CD8-positive, alpha-beta memory T cell (primary cell): ENCODE data around the gene MRPS18B. TPM values are rescaled to one million over a fixed set of nuclear protein-coding genes. Genes with fewer than 3 reads are reported as not detected.

Source experiments
- CTCF ChIA-PET: fragments of 350-600 bp; sonication (Branson Sonifier 250); formaldehyde crosslinking; loops from one replicate; lab custom pipeline; 2021; ENCODE audit warnings: antibody characterized with exemption; lab: Charles Lee
- POLR2A ChIA-PET: fragments of 350-600 bp; sonication (Branson Sonifier 250); formaldehyde crosslinking; loops from one replicate; lab custom pipeline; 2021; ENCODE audit warnings: antibody characterized with exemption; lab: Charles Lee
- DNase-seq, 5 donors: peaks; one replicate each; pipeline versions ENCODE4 v3.0.0 to v3.0.0-alpha.2; 2020 to 2022; ENCODE audit warnings: mixed read lengths in 1 of 5
- H3K27ac ChIP-seq: one replicate; pipeline ENCODE4 v1.7.0; 2013; ENCODE audit warnings: low read depth, mild to moderate bottlenecking, low read length, moderate library complexity
- H3K27me3 ChIP-seq: 2 replicates; pipeline ENCODE4 v1.7.0; 2013; ENCODE audit warnings: low read length, mild to moderate bottlenecking; ENCODE audit not compliant: insufficient read depth, poor library complexity, severe bottlenecking
- H3K36me3 ChIP-seq: 2 replicates; pipeline ENCODE4 v1.7.0; 2013; ENCODE audit warnings: mild to moderate bottlenecking, low read length, moderate library complexity; ENCODE audit not compliant: insufficient read depth
- H3K4me1 ChIP-seq: 2 replicates; pipeline ENCODE4 v1.7.0; 2013; ENCODE audit warnings: mild to moderate bottlenecking, low read length, moderate library complexity; ENCODE audit not compliant: insufficient read depth
- H3K4me3 ChIP-seq: 2 replicates; pipeline ENCODE4 v1.7.0; 2013; ENCODE audit warnings: mild to moderate bottlenecking, low read length
- H3K9me3 ChIP-seq: 2 replicates; pipeline ENCODE4 v1.7.0; 2013; ENCODE audit warnings: mild to moderate bottlenecking, low read length
- H3K27ac Mint-ChIP-seq, 8 donors: one replicate each; pipeline ENCODE4 v1.8.0; 2020 to 2021; ENCODE audit warnings: mixed read lengths in 8 of 8, mild to moderate bottlenecking in 6 of 8, inconsistent platforms in 3 of 8, moderate library complexity in 3 of 8
- H3K27me3 Mint-ChIP-seq, 2 donors: one replicate each; pipeline ENCODE4 v1.8.0; 2020 to 2021; ENCODE audit warnings: mixed read lengths in 2 of 2, mild to moderate bottlenecking in 1 of 2, moderate library complexity in 1 of 2
- H3K36me3 Mint-ChIP-seq, 3 donors: one replicate each; pipeline ENCODE4 v1.8.0; 2020 to 2021; ENCODE audit warnings: mixed read lengths in 3 of 3, inconsistent platforms in 1 of 3, mild to moderate bottlenecking in 1 of 3
- H3K4me1 Mint-ChIP-seq, 3 donors: one replicate each; pipeline ENCODE4 v1.8.0; 2020 to 2021; ENCODE audit warnings: mixed read lengths in 3 of 3, inconsistent platforms in 1 of 3, mild to moderate bottlenecking in 1 of 3
- H3K4me3 Mint-ChIP-seq, 7 donors: one replicate each; pipeline ENCODE4 v1.8.0; 2020 to 2021; ENCODE audit warnings: mixed read lengths in 7 of 7, mild to moderate bottlenecking in 6 of 7, moderate library complexity in 4 of 7, inconsistent platforms in 2 of 7
- H3K9me3 Mint-ChIP-seq, 5 donors: one replicate each; pipeline ENCODE4 v1.8.0; 2020 to 2022; ENCODE audit warnings: mixed read lengths in 5 of 5, mild to moderate bottlenecking in 3 of 5, moderate library complexity in 2 of 5, inconsistent platforms in 1 of 5
- polyA plus RNA-seq: library from polyadenylated mRNA; unstranded; fragments of 300-500 nt; fragmentation: Illumina TruSeq; gene quantifications from one replicate; pipeline ENCODE4 v1.2.3, GENCODE V29; 2021
- total RNA-seq, 2 experiments: library from RNA; stranded (reverse); gene quantifications; one replicate each; pipeline ENCODE4 v1.2.3, GENCODE V29; 2021

The MRPS18B gene
- total RNA-seq (100 to 1,000 TPM; 102 to 103 TPM), polyA plus RNA-seq (113 TPM)

DNA sequence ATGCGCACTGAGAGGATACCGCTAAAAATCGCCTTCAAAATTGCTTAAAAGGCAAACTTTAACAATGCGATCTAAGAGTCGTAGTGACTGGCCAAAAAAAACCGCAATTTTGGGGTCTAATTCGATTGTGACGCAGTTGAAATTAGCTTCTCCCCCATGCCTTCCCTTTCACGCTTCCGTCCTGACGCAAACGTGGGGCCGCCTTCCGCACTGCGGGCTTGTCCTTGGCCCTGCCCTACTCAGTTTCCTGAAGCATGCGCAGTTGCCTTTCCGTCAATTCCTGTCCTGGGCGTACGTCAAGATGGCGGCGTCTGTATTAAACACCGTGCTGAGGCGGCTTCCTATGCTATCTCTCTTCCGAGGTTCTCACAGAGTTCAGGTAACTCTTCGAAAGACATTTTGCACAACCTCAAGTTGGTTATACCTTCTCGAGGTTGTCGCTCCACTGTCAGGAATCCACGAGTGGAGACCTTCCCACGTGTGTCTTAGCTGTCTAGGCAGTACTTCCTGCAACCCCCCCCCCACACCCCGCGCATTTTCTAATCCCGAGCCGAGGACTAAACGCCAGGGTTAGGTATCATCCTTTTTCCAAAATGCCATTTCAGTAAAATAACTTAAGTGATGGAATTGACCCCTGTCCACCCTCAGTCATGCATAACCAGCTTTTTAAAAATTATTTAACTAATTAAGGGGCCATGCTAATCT lies at the start of gene MRPS18B:
Gene MRPS18B, plus strand, starts transcription at position 276 of the 705 bp plus-strand sequence. Its CDS starts 26 bp downstream, at position 302.
- H3K4me3 ChIP-seq: peak within 1 kb of the TSS; percentile 95
- Mint-ChIP-seq H3K4me1 (peaks cover 27 to 40% (median 39%) of the 10 kb centered on the region in 3 donors), H3K36me3 (peaks cover 19 to 73% (median 24%) of the 10 kb centered on the region in 3 donors), H3K27me3 (peaks cover 0 to 20% of the 10 kb centered on the region in 2 donors), H3K27ac (peak within 1 kb of the TSS; percentile 100), H3K9me3 (peaks cover 0 to 4% (median 2%) of the 10 kb centered on the region in 5 donors), H3K4me3 (peak within 1 kb of the TSS; percentile 93 to 100 (median 99))
- POLR2A ChIA-PET: interaction anchor here (0.5 to 2.4 kb wide), 20 partner anchors 9 to 134 kb away, joined by 3 to 17 read pairs (median 6); partner anchors contain the start of genes ABCF1, ATAT1, DHX16 and FLOT1
- H3K4me1 ChIP-seq: peaks cover 36% of the 10 kb centered on the region
- H3K27me3 ChIP-seq: no peaks in the 10 kb centered on the region
- CTCF ChIA-PET: interaction anchor here (0.6 to 2.2 kb wide), 12 partner anchors 47 to 260 kb away, joined by 3 to 11 read pairs (median 5); partner anchors contain the start of genes ABCF1, DHX16 and MDC1
- H3K27ac ChIP-seq: peak within 1 kb of the TSS; percentile 99
- H3K9me3 ChIP-seq: no peaks in the 10 kb centered on the region
- peaks cover 45% of the 10 kb centered on the region for H3K36me3 ChIP-seq
- peak; percentile 96 to 100 (median 99) for DNase-seq

DNA sequence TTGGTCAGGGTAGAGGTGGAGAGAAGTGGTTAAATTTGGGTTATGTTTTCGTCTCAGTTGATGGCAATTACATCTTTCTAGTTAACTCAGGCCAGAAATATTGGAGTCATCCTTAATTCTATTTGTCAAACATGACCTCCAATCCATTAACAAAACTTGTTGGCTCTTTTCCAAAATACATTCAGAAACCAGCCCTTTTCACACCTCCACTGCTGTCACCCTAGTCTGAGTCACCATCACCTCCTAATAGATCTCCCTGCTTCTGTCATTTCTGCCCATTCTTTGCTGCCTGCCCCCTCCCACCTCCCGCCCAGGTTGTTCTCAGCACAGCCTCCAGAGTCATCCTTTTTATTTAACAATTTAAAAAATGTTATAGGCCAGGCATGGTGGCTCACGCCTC lies 49.4 kb upstream of the MRPS18B start:
- Histone ChIP-seq H3K4me1 (peaks cover 30% of the 10 kb centered on the region), H3K36me3 (peaks cover 2% of the 10 kb centered on the region), H3K27ac (no peak overlapping the region), H3K27me3 (no peaks in the 10 kb centered on the region), H3K9me3 (no peaks in the 10 kb centered on the region), H3K4me3 (no peak overlapping the region)
- ChIA-PET CTCF (no interaction called here), POLR2A (interaction anchor here (0.7 kb wide), 1 partner anchor 163 kb away, joined by 3 read pairs; no protein-coding TSS in a partner anchor)
- peak overlapping the region in 6 of 8 donors; percentile 45 to 85 (median 71) for H3K27ac Mint-ChIP-seq
- H3K4me1 Mint-ChIP-seq: peaks cover 45 to 48% (median 48%) of the 10 kb centered on the region in 3 donors
- H3K9me3 Mint-ChIP-seq: no peaks in the 10 kb centered on the region
- DNase-seq: peak in 3 of 5 donors; percentile 40 to 74 (median 41)
- H3K27me3 Mint-ChIP-seq: no peaks in the 10 kb centered on the region
- peak overlapping the region in 5 of 7 donors; percentile 28 to 80 (median 54) for H3K4me3 Mint-ChIP-seq
- peaks cover 0 to 11% (median 0%) of the 10 kb centered on the region in 3 donors for H3K36me3 Mint-ChIP-seq

DNA sequence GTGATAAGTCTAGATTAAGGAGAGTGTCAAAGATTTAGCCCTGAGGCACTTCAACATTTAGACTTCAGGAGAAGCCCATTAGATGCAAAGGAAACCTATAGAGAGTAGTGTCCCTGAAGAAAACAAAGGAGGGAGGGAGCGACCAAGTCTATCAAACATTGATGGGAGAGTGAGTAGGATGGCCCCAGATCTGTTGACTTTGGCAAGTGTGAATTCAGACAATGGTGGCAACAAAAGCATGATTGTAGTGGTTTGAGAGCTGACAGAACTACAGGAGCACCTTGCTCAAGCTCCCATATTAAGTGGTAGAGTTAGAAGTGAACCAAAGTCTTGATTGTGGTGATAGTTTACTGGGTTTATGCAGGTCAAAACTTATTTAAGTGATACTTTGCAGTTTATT lies 47.4 kb upstream of the MRPS18B start:
- H3K4me1 Mint-ChIP-seq: peaks cover 62 to 67% (median 66%) of the 10 kb centered on the region in 3 donors
- H3K27ac Mint-ChIP-seq: peak overlapping the region; percentile 96 to 100 (median 100)
- no peaks in the 10 kb centered on the region for H3K9me3 Mint-ChIP-seq
- peaks cover 0 to 22% (median 0%) of the 10 kb centered on the region in 3 donors for H3K36me3 Mint-ChIP-seq
- DNase-seq: no peak
- peak overlapping the region; percentile 94 for H3K27ac ChIP-seq
- no peaks in the 10 kb centered on the region for H3K27me3 Mint-ChIP-seq
- peaks cover 47% of the 10 kb centered on the region for H3K4me1 ChIP-seq
- peak overlapping the region; percentile 92 to 100 (median 98) for H3K4me3 Mint-ChIP-seq
- ChIA-PET POLR2A (interaction anchor here (0.7 to 2.8 kb wide), 10 partner anchors 8 to 1834 kb away, joined by 3 to 32 read pairs (median 8); partner anchors contain the start of genes GNL1, MRPS18B, PPP1R10 and PRR3), CTCF (interaction anchor here (0.6 to 2.4 kb wide), 8 partner anchors 13 to 152 kb away, joined by 3 to 12 read pairs (median 4); partner anchors contain the start of genes MRPS18B and PRR3)
- H3K27me3 ChIP-seq: no peaks in the 10 kb centered on the region
- H3K4me3 ChIP-seq: peak overlapping the region; percentile 92
- H3K9me3 ChIP-seq: no peaks in the 10 kb centered on the region
- no peaks in the 10 kb centered on the region for H3K36me3 ChIP-seq

DNA sequence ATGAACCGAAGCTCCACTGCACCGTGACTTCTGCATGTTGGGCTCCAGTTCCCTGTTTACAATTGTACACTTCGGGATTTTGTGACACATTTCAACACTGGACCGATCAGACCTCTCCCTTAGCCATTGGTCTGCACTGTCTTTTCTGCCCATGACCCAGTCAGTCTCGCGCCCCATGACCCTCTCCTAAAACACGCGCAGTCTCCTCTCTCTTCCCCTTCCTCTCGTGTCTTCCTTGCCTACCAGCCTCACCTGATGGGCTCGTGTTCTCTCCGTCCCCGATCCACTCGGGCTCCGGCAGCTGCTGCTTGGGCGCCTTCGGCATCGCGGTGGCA lies 46.9 kb upstream of the MRPS18B start:
- peaks cover 0 to 25% (median 0%) of the 10 kb centered on the region in 3 donors for H3K36me3 Mint-ChIP-seq
- Histone ChIP-seq H3K27ac (peak overlapping the region; percentile 94), H3K27me3 (no peaks in the 10 kb centered on the region), H3K4me3 (peak overlapping the region; percentile 92), H3K9me3 (no peaks in the 10 kb centered on the region), H3K36me3 (no peaks in the 10 kb centered on the region), H3K4me1 (peaks cover 51% of the 10 kb centered on the region)
- DNase-seq: no peak
- peaks cover 63 to 69% (median 69%) of the 10 kb centered on the region in 3 donors for H3K4me1 Mint-ChIP-seq
- no peaks in the 10 kb centered on the region for H3K27me3 Mint-ChIP-seq
- CTCF ChIA-PET: interaction anchor here (0.7 to 2.4 kb wide), 12 partner anchors 9 to 160 kb away, joined by 3 to 12 read pairs (median 3); partner anchors contain the start of genes DHX16, MRPS18B and PRR3
- no peaks in the 10 kb centered on the region for H3K9me3 Mint-ChIP-seq
- POLR2A ChIA-PET: interaction anchor here (0.7 to 2.8 kb wide), 14 partner anchors 9 to 1834 kb away, joined by 3 to 32 read pairs (median 6); partner anchors contain the start of genes GNL1, MRPS18B, PPP1R10 and PRR3
- peak overlapping the region; percentile 96 to 100 (median 100) for H3K27ac Mint-ChIP-seq
- peak overlapping the region; percentile 92 to 100 (median 98) for H3K4me3 Mint-ChIP-seq

DNA sequence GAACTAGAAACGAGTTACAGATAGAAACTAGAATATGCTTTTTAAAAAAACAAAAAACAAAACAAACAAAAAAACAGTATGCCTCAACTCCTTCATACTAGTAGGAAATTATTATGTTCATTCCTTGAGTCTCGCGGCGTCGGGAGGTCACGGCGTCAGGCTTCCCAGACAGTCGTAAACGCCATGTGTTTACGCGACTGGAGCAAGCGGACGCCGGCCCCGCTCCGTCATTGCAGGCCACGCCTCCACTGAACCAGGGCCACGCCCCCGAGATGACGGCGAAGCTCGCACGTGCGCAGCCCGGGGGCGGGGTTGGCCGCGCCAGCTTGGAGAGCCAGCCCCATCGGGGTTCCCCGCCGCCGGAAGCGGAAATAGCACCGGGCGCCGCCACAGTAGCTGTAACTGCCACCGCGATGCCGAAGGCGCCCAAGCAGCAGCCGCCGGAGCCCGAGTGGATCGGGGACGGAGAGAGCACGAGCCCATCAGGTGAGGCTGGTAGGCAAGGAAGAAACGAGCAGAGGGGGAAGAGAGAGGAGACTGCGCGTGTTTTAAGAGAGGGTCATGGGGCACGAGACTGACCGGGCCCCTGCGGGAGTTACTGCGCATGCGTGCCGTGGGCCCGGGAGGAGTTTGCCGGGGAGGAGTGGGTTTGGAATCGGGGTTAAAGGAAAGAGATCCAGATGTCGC lies 46.4 kb upstream of the MRPS18B start, which contains the start of gene ABCF1:
Gene ABCF1, plus strand, starts transcription at position 368 of the 687 bp plus-strand sequence. Its CDS starts 46 bp downstream, at position 414.
- no peaks in the 10 kb centered on the region for H3K27me3 Mint-ChIP-seq
- POLR2A ChIA-PET: interaction anchor here (0.6 to 2.8 kb wide), 13 partner anchors 9 to 1833 kb away, joined by 3 to 32 read pairs (median 6); partner anchors contain the start of genes GNL1, MRPS18B, PPP1R10 and PRR3
- H3K9me3 Mint-ChIP-seq: no peaks in the 10 kb centered on the region
- peaks cover 63 to 73% (median 69%) of the 10 kb centered on the region in 3 donors for H3K4me1 Mint-ChIP-seq
- H3K36me3 ChIP-seq: no peaks in the 10 kb centered on the region
- H3K27ac ChIP-seq: peak within 1 kb of the TSS; percentile 94
- peak within 1 kb of the TSS; percentile 96 to 100 (median 100) for H3K27ac Mint-ChIP-seq
- no peaks in the 10 kb centered on the region for H3K9me3 ChIP-seq
- DNase-seq: peak; percentile 99 to 100 (median 99)
- no peaks in the 10 kb centered on the region for H3K27me3 ChIP-seq
- peaks cover 0 to 26% (median 0%) of the 10 kb centered on the region in 3 donors for H3K36me3 Mint-ChIP-seq
- peak within 1 kb of the TSS; percentile 92 to 100 (median 98) for H3K4me3 Mint-ChIP-seq
- CTCF ChIA-PET: interaction anchor here (0.7 to 2.4 kb wide), 12 partner anchors 9 to 160 kb away, joined by 3 to 12 read pairs (median 3); partner anchors contain the start of genes DHX16, MRPS18B and PRR3
- peaks cover 53% of the 10 kb centered on the region for H3K4me1 ChIP-seq
- H3K4me3 ChIP-seq: peak within 1 kb of the TSS; percentile 92

DNA sequence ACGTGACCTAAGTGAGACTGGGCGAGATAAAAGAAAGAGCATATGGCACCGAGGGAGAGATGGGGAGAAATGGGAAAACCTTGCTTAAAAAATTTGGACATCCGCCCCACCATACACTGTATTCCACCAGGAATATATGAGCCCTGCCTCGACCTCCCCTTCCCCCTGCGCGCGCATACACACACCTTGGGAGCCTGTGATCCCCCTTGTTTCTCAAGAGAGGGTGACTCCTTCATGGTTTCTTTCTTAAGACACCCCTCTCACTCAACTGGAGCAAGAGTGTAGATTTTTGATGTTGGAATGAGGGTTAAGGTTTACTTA lies 45.9 kb upstream of the MRPS18B start:
- peak overlapping the region; percentile 92 for H3K4me3 ChIP-seq
- CTCF ChIA-PET: interaction anchor here (0.7 to 2.4 kb wide), 10 partner anchors 14 to 159 kb away, joined by 3 to 12 read pairs (median 3); partner anchors contain the start of genes DHX16, MRPS18B and PRR3
- H3K9me3 Mint-ChIP-seq: no peaks in the 10 kb centered on the region
- no peaks in the 10 kb centered on the region for H3K9me3 ChIP-seq
- peak overlapping the region; percentile 94 for H3K27ac ChIP-seq
- H3K4me1 ChIP-seq: peaks cover 53% of the 10 kb centered on the region
- peaks cover 66 to 78% (median 73%) of the 10 kb centered on the region in 3 donors for H3K4me1 Mint-ChIP-seq
- DNase-seq: no peak
- H3K36me3 ChIP-seq: peaks cover 3% of the 10 kb centered on the region
- peak overlapping the region; percentile 96 to 100 (median 100) for H3K27ac Mint-ChIP-seq
- POLR2A ChIA-PET: interaction anchor here (0.6 to 2.8 kb wide), 11 partner anchors 10 to 89 kb away, joined by 3 to 32 read pairs (median 8); partner anchors contain the start of genes GNL1, MRPS18B, PPP1R10 and PRR3
- H3K27me3 Mint-ChIP-seq: no peaks in the 10 kb centered on the region
- H3K4me3 Mint-ChIP-seq: peak overlapping the region; percentile 92 to 100 (median 98)
- peaks cover 0 to 30% (median 3%) of the 10 kb centered on the region in 3 donors for H3K36me3 Mint-ChIP-seq
- H3K27me3 ChIP-seq: no peaks in the 10 kb centered on the region

DNA sequence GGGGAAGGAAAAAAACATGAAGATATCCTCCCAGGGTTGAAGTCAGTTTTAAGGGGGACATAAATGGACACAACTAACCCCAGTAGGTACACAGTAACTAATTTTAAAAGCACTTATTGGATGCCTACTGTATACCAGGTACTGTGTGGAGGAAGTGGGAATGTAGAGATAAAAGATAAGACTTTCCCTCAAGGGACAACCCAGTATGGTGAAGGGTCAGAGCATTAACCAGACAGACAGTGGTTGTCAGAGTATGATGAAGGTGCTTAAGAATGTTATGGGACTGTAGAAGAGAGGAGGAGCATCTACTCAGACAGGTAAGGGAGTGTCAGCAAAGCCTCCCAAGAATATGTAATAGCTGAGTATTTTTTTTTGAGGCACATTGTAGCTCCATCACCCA lies 45.5 kb upstream of the MRPS18B start:
- POLR2A ChIA-PET: no interaction called here
- CTCF ChIA-PET: no interaction called here
- peaks cover 0 to 34% (median 7%) of the 10 kb centered on the region in 3 donors for H3K36me3 Mint-ChIP-seq
- Histone ChIP-seq H3K4me1 (peaks cover 53% of the 10 kb centered on the region), H3K4me3 (peak overlapping the region; percentile 92), H3K36me3 (peaks cover 8% of the 10 kb centered on the region), H3K9me3 (no peaks in the 10 kb centered on the region), H3K27ac (peak overlapping the region; percentile 94), H3K27me3 (no peaks in the 10 kb centered on the region)
- no peaks in the 10 kb centered on the region for H3K27me3 Mint-ChIP-seq
- H3K27ac Mint-ChIP-seq: peak overlapping the region; percentile 96 to 100 (median 100)
- H3K9me3 Mint-ChIP-seq: no peaks in the 10 kb centered on the region
- H3K4me1 Mint-ChIP-seq: peaks cover 69 to 82% (median 78%) of the 10 kb centered on the region in 3 donors
- no peak for DNase-seq
- H3K4me3 Mint-ChIP-seq: peak overlapping the region; percentile 92 to 100 (median 98)
